Vagina (tissue), 2 donors: ENCODE data around the gene SORCS2.

Source experiments
- POLR2A ChIP-seq, 2 donors: fragments of 450-650 bp; IDR thresholded peaks; one replicate each; pipeline ENCODE4 v1.6.1; 2017; ENCODE audit warnings: antibody characterized with exemption in 2 of 2, mild to moderate bottlenecking in 2 of 2, moderate library complexity in 2 of 2
- TF ChIP-seq, protein P1 (sequence below), 3 experiments: fragments of 450-650 bp in 2 of 3; fragments of 200-600 bp in 1 of 3; sonication (generic) in 1 of 3; IDR thresholded peaks; one replicate each; pipeline ENCODE4 v1.5.1; 2017 to 2019; ENCODE audit warnings: antibody characterized with exemption in 3 of 3, mild to moderate bottlenecking in 2 of 3, moderate library complexity in 2 of 3

DNA sequence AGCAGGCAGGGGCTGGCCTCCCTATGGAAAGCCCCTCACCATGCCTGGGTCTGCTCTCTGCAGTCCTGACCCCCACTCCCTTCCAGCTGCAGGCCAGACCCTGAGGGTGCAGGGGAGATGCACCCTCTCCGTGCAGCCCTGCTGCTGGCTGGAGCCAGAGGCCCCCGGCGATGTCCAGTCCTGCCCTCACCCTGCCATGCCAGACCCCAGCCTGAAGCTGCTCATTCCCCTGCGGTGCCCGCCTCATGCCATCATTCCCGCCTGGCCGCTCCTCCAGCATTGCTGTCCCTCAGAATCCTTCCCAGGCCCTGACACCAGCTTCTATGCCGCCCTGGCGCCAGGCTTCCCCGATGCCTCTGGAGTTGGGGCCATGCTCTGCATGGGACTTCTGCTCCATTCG, 72.4 kb downstream of the SORCS2 start:
- TF ChIP-seq POLR2A (IDR thresholded peaks at IDR 0.05) = no peak
- TF ChIP-seq, protein P1, sequence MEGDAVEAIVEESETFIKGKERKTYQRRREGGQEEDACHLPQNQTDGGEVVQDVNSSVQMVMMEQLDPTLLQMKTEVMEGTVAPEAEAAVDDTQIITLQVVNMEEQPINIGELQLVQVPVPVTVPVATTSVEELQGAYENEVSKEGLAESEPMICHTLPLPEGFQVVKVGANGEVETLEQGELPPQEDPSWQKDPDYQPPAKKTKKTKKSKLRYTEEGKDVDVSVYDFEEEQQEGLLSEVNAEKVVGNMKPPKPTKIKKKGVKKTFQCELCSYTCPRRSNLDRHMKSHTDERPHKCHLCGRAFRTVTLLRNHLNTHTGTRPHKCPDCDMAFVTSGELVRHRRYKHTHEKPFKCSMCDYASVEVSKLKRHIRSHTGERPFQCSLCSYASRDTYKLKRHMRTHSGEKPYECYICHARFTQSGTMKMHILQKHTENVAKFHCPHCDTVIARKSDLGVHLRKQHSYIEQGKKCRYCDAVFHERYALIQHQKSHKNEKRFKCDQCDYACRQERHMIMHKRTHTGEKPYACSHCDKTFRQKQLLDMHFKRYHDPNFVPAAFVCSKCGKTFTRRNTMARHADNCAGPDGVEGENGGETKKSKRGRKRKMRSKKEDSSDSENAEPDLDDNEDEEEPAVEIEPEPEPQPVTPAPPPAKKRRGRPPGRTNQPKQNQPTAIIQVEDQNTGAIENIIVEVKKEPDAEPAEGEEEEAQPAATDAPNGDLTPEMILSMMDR (IDR thresholded peaks at IDR 0.05) = no peak
